K562 (cell line): ENCODE measurements around the gene WDR54. TPM values are rescaled to one million over a fixed set of nuclear protein-coding genes. Genes with fewer than 3 reads are reported as not detected.

ENCODE experiments used
- HMG20B ChIP-seq: fragments of 250-450 bp; sonication (Bioruptor Pico); IDR thresholded peaks from 2 replicates; pipeline ENCODE4 v1.5.0; 2021; ENCODE audit warnings: mild to moderate bottlenecking
- LEF1 ChIP-seq: fragments of 450-650 bp; IDR thresholded peaks from 2 replicates; pipeline ENCODE4 v1.6.1; 2016; ENCODE audit warnings: mild to moderate bottlenecking
- PTRF ChIP-seq: fragments of 450-650 bp; IDR thresholded peaks from 2 replicates; pipeline ENCODE4 v1.6.1; 2016; ENCODE audit warnings: mild to moderate bottlenecking, missing genetic modification characterization, missing compliant biosample characterization
- ZBTB40 ChIP-seq, 2 experiments: fragments of 450-650 bp in 1 of 2; sonication (generic) in 1 of 2; formaldehyde crosslinking in 1 of 2; IDR thresholded peaks; 2 replicates each; pipeline versions ENCODE4 v1.7.1 to v1.9.0; 2016 to 2022; ENCODE audit warnings: inconsistent platforms in 1 of 2, mild to moderate bottlenecking in 1 of 2, missing genetic modification reagents in 1 of 2
- ZNF274 ChIP-seq: IDR thresholded peaks from 2 replicates; pipeline ENCODE4 v1.6.1; 2011; ENCODE audit warnings: low read depth, mild to moderate bottlenecking, low read length, moderate library complexity, borderline replicate concordance
- ZNF280B ChIP-seq: fragments of 250-450 bp; sonication (Bioruptor Pico); IDR thresholded peaks from 2 replicates; pipeline ENCODE4 v1.5.1; 2021; ENCODE audit warnings: mild to moderate bottlenecking
- ZNF318 ChIP-seq, 2 experiments: fragments of 450-650 bp; IDR thresholded peaks; 2 replicates each; pipeline ENCODE4 v1.6.1; 2016; ENCODE audit warnings: mild to moderate bottlenecking in 2 of 2, borderline replicate concordance in 1 of 2, low read depth in 1 of 2, moderate library complexity in 1 of 2
- polyA plus RNA-seq, 8 experiments: library from polyadenylated mRNA; depleted of rRNA in 4 of 8; stranded (reverse) in 5 of 8; unstranded in 3 of 8; fragments of >200 nt; fragmentation: Nextera tagmentation in 2 of 8; fragmentation: Illumina TruSeq in 1 of 8; extraction: Ambion mirVana in 2 of 8; extraction: Trizol in 1 of 8; gene quantifications; 2 replicates each; pipeline versions ENCODE4 v1.2.1 to v1.2.3, GENCODE V29; 2011 to 2014; ENCODE audit warnings: inconsistent platforms in 1 of 8, missing spikeins in 1 of 8
- total RNA-seq, 7 experiments: library from RNA; depleted of rRNA in 6 of 7; stranded (reverse); fragments of >200 nt in 6 of 7; fragmentation: Illumina TruSeq in 2 of 7; extraction: Trizol in 2 of 7; gene quantifications; 2 replicates each; pipeline versions ENCODE4 v1.2.1 to v1.2.3, GENCODE V29; 2011 to 2021; ENCODE audit warnings: low replicate concordance in 1 of 7

WDR54 gene
- total and polyA plus RNA-seq, 9 of the 15 experiments (the other 6 are each of a cell fraction or from before 2014, with no cell fraction given), result 5.2 to 15.2 (median 7.4) TPM

GRCh38 chr2:74392449-74392743, 29.1 kb upstream of the WDR54 start (continued):
- no peak for TF ChIP-seq ZNF280B (CRISPR knock-in tag)
- no peak for TF ChIP-seq HMG20B (CRISPR knock-in tag)
- no peak for TF ChIP-seq PTRF (tag)
- TF ChIP-seq ZNF274, result no peak
- TF ChIP-seq ZBTB40 (IDR thresholded peaks at IDR 0.05), result no peak
- TF ChIP-seq ZBTB40 (CRISPR knock-in tag; IDR thresholded peaks at IDR 0.05), result no peak
- TF ChIP-seq ZNF318 (IDR thresholded peaks at IDR 0.05; ENCODE audit: borderline replicate concordance in 1 of 2, low read depth in 1 of 2), result no peak
- no peak for TF ChIP-seq LEF1
